Measurements from ENCODE around the gene MMP19. TPM values are rescaled to one million over a fixed set of nuclear protein-coding genes. Genes with fewer than 3 reads are reported as not detected.

Gene MMP19
- total and polyA plus RNA-seq, 9 donors: 3.6 to 42.7 (median 23.3) TPM

- Histone ChIP-seq H3K4me3 (no peak overlapping the region), H3K9me3 (no peaks in the 10 kb centered on the region), H3K27me3 (no peaks in the 10 kb centered on the region), H3K4me1 (ENCODE audit: insufficient read depth) (peaks cover 3% of the 10 kb centered on the region), H3K27ac (no peak overlapping the region), H3K36me3 (no peaks in the 10 kb centered on the region)
- 51 to 65% (median 59%) methylated on average over 6 of the region's 6 CpGs for WGBS, 3 donors
- no peak for DNase-seq
- TF ChIP-seq EP300 (IDR thresholded peaks at IDR 0.05) (no peak), POLR2A (IDR thresholded peaks at IDR 0.05) (no peak)
- TF ChIP-seq, protein P1, sequence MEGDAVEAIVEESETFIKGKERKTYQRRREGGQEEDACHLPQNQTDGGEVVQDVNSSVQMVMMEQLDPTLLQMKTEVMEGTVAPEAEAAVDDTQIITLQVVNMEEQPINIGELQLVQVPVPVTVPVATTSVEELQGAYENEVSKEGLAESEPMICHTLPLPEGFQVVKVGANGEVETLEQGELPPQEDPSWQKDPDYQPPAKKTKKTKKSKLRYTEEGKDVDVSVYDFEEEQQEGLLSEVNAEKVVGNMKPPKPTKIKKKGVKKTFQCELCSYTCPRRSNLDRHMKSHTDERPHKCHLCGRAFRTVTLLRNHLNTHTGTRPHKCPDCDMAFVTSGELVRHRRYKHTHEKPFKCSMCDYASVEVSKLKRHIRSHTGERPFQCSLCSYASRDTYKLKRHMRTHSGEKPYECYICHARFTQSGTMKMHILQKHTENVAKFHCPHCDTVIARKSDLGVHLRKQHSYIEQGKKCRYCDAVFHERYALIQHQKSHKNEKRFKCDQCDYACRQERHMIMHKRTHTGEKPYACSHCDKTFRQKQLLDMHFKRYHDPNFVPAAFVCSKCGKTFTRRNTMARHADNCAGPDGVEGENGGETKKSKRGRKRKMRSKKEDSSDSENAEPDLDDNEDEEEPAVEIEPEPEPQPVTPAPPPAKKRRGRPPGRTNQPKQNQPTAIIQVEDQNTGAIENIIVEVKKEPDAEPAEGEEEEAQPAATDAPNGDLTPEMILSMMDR (IDR thresholded peaks at IDR 0.05): no peak
- intact Hi-C loops (cut with DNase I): loop anchor here in 2 of 4 donors (5.0 to 10.0 kb wide), 2 partner anchors 64 to 72 kb away; no protein-coding TSS in a partner anchor
Observed at GRCh38 chr12:55818886-55819285, 23.9 kb downstream of the MMP19 start.

DNA sequence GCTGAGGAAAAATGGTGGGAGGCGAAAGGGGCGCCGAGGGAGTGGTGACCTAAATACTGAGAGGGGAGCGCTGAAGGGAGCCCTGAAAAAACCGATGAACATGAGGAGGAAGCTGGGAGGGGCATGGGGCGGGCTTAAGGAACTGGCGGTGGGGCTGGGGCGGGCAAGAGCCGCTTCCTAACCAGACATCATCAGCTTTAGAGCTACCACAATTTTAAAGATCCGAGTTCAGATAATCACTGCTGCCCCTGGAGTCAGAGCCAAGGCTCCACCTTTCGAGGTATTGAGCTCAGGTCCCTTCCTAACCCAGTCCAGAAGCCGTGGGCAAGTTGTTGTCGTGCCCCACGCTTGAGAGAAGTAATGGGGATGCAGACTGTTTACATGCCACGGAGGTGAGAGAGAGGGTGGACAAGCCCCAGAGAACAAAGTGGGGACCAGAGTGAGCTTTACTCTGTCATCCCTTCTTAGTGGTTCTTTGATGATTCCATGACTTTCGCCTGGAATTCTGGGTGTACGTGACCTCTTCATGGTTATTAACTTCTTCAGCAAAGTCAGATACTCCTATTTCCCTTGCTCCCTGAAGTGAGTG, 24.5 kb downstream of the MMP19 start:
- Histone ChIP-seq H3K27me3 (no peaks in the 10 kb centered on the region), H3K9me3 (no peaks in the 10 kb centered on the region), H3K36me3 (no peaks in the 10 kb centered on the region), H3K4me3 (peak overlapping the region; percentile 63), H3K4me1 (ENCODE audit: insufficient read depth) (peaks cover 3% of the 10 kb centered on the region), H3K27ac (peak overlapping the region in 1 of 2 donors; percentile 18)
- intact Hi-C loops (cut with DNase I): loop anchor here in 2 of 4 donors (5.0 to 10.0 kb wide), 2 partner anchors 63 to 71 kb away; no protein-coding TSS in a partner anchor
- TF ChIP-seq, protein P1 (IDR thresholded peaks at IDR 0.05): no peak
- TF ChIP-seq EP300 (IDR thresholded peaks at IDR 0.05) (no peak), POLR2A (IDR thresholded peaks at IDR 0.05) (peak; percentile 51)
- WGBS, 3 donors: 1% methylated on average over 17 of the region's 17 CpGs
- no peak for DNase-seq

DNA sequence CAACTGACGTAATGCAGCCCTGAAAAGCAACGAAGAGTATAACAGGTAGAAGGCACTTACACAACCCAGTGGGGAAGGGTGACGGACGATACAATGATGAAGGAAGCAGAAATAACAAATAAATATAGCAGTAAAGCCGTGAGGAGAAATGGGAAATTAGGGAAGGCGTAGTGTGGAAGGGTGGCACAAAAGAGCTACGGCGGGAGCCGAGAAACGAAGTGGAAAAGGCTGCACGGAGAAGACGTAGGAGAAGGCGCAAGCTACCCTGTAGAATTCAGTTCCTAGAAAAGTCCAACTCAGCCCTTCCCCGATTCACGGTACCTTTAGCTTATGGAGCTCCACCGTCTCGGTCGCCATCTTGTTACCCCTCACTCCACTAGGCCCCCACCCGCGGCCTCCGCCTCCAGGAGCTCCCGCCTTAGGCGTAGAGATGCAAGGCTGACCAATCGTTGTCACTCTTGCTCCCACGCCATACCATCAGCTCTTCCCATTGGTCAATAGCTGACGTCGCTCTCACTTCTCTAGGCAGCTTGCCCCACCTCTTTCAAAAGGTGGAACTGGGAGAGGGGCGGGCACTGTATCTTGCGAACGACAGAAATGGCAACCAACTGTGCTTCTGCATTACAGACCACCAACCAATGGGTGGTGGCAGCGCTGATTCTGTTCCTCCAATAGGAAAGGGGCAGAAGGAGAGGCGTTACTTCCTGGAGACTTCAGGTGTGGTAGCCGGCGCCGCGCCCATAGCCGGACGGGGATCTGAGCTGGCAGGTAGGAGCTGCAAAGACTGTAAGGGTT, 25.2 kb downstream of the MMP19 start, which contains the start of the genes ORMDL2 and SARNP:
TSS of gene ORMDL2 (plus strand) at position 697 of the 795 bp plus-strand sequence. CDS start 959 bp downstream, outside the sequence.
TSS of gene SARNP (minus strand) at position 380 of the 795 bp plus-strand sequence. CDS start at position 357, 23 bp downstream.
- Histone ChIP-seq H3K27me3 (no peaks in the 10 kb centered on the region), H3K9me3 (no peaks in the 10 kb centered on the region), H3K27ac (peak within 1 kb of the TSS; percentile 42 to 68), H3K36me3 (no peaks in the 10 kb centered on the region), H3K4me1 (ENCODE audit: insufficient read depth) (peaks cover 3% of the 10 kb centered on the region), H3K4me3 (peak within 1 kb of the TSS; percentile 86)
- intact Hi-C loops (cut with DNase I): loop anchor here in 2 of 4 donors (5.0 to 10.0 kb wide), 2 partner anchors 63 to 70 kb away; no protein-coding TSS in a partner anchor
- 1% methylated on average over 38 of the region's 38 CpGs for WGBS, 3 donors
- no peak for TF ChIP-seq EP300 (IDR thresholded peaks at IDR 0.05)
- TF ChIP-seq POLR2A (IDR thresholded peaks at IDR 0.05): peak; percentile 77
- peak; percentile 94 to 98 (median 95) for DNase-seq

DNA sequence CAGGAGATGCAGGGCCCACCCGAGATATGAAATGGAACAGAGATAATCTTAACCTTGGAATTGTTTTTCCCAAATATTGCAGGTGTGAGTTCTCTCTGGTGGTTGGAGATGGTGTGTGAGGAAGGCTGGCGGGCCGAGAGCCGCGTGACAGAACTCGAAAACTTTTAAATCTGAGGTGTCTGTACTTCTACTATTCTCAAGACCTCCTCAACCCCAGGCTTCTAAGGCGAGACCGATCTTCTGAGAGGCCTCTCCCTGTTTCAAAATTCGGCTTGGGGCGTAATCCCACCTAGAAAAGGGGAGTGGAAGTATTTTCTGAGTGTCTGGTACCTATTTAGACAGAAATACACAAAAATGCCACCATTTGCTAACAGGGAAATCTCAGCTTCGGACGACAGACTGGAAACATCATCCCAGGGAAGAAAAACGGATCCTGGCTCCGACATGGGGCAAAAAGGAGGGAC, 25.8 kb downstream of the MMP19 start:
- intact Hi-C loops (cut with DNase I): loop anchor here in 2 of 4 donors (5.0 to 10.0 kb wide), 2 partner anchors 62 to 70 kb away; no protein-coding TSS in a partner anchor
- WGBS, 3 donors: 0 to 1% (median 1%) methylated on average over 14 of the region's 14 CpGs
- Histone ChIP-seq H3K27ac (peak overlapping the region; percentile 42 to 68), H3K4me1 (ENCODE audit: insufficient read depth) (peaks cover 3% of the 10 kb centered on the region), H3K36me3 (no peaks in the 10 kb centered on the region), H3K9me3 (no peaks in the 10 kb centered on the region), H3K27me3 (no peaks in the 10 kb centered on the region), H3K4me3 (peak overlapping the region; percentile 86)
- TF ChIP-seq POLR2A (IDR thresholded peaks at IDR 0.05) (no peak), EP300 (IDR thresholded peaks at IDR 0.05) (no peak)
- TF ChIP-seq, protein P1 (IDR thresholded peaks at IDR 0.05): no peak
- DNase-seq: no peak
